ENCODE measurements around the gene ULK1. TPM values are rescaled to one million over a fixed set of nuclear protein-coding genes. Genes with fewer than 3 reads are reported as not detected.

The ULK1 gene
- total and polyA plus RNA-seq, 2 of the 13 experiments (the other 11 are each of a cell fraction or from before 2014, with no cell fraction given), result 2.8 to 10.1 TPM

DNA sequence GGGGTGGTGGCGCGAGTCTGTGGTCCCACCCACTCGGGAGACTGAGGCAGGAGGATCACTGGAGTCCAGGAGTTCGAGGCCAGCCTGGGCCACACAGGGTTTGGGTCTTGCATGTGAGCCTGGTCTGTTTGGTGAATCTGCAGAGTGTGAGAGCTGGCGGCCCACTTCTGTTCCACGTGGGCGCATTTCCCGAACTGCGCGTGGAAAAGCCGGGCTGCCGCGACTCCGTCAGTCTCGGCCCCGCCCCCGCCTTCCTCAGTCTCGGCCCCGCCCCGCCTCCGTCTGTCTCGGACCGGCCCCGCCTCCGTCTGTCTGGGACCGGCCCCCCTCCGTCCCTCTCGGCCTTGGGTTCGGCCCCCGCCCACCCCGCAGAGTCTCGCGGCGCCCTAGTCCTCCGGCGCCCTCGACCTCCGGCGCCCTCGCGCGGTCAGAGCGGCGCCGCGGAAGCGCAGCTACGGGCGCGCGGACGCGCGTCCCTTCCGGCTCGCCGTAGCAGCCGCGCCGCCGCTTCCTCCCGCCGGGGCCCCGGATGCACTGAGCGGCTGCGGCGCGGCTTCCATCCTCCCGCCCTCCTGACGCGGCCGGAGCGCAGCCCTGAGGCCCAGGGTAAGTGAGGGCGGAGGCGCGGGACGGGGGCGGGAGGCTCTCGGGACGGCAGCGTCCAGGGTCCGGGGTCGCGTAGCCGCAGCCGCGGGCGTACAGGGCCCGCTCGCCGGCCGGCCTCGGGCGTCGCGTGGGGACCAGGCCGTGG lies 55.2 kb downstream of the ULK1 start, which contains the start of gene EP400 (continued):
- TF ChIP-seq TERF1 (CRISPR knock-in tag; IDR thresholded peaks at IDR 0.05), result no peak
- no peak for TF ChIP-seq NFKBIZ (CRISPR knock-in tag; IDR thresholded peaks at IDR 0.05)
- TF ChIP-seq CENPT (CRISPR knock-in tag; IDR thresholded peaks at IDR 0.05; ENCODE audit: low read depth), result 0 out of 2 replicates have a peak, but pooled peaks have one; percentile 31
- TF ChIP-seq, protein P1, sequence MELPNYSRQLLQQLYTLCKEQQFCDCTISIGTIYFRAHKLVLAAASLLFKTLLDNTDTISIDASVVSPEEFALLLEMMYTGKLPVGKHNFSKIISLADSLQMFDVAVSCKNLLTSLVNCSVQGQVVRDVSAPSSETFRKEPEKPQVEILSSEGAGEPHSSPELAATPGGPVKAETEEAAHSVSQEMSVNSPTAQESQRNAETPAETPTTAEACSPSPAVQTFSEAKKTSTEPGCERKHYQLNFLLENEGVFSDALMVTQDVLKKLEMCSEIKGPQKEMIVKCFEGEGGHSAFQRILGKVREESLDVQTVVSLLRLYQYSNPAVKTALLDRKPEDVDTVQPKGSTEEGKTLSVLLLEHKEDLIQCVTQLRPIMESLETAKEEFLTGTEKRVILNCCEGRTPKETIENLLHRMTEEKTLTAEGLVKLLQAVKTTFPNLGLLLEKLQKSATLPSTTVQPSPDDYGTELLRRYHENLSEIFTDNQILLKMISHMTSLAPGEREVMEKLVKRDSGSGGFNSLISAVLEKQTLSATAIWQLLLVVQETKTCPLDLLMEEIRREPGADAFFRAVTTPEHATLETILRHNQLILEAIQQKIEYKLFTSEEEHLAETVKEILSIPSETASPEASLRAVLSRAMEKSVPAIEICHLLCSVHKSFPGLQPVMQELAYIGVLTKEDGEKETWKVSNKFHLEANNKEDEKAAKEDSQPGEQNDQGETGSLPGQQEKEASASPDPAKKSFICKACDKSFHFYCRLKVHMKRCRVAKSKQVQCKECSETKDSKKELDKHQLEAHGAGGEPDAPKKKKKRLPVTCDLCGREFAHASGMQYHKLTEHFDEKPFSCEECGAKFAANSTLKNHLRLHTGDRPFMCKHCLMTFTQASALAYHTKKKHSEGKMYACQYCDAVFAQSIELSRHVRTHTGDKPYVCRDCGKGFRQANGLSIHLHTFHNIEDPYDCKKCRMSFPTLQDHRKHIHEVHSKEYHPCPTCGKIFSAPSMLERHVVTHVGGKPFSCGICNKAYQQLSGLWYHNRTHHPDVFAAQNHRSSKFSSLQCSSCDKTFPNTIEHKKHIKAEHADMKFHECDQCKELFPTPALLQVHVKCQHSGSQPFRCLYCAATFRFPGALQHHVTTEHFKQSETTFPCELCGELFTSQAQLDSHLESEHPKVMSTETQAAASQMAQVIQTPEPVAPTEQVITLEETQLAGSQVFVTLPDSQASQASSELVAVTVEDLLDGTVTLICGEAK (IDR thresholded peaks at IDR 0.05), result no peak
- TF ChIP-seq, protein P1 (CRISPR knock-in tag; IDR thresholded peaks at IDR 0.05), result no peak
- TF ChIP-seq KLF15 (CRISPR knock-in tag; IDR thresholded peaks at IDR 0.05; ENCODE audit: borderline replicate concordance), result no peak
- no peak for TF ChIP-seq HNRNPL (IDR thresholded peaks at IDR 0.05; ENCODE audit: low read depth, low read length)
- 0 out of 2 replicates have a peak, but pooled peaks have one; percentile 31 for TF ChIP-seq MXD4 (CRISPR knock-in tag; IDR thresholded peaks at IDR 0.05)
- TF ChIP-seq ZNF432 (CRISPR knock-in tag; IDR thresholded peaks at IDR 0.05; ENCODE audit: borderline replicate concordance), result no peak
- no peak for TF ChIP-seq STAT5B (CRISPR knock-in tag; IDR thresholded peaks at IDR 0.05)
- no peak for TF ChIP-seq ZNF746 (CRISPR knock-in tag; IDR thresholded peaks at IDR 0.05)

Measured in HepG2 (cell line).